MM.1S (cell line): ENCODE data around the gene NTRK2.
A peak's percentile ranks its signal among the peaks of the same experiment; 100 is the strongest.

Experiments
- DNase-seq: peaks from one replicate; pipeline ENCODE4 v3.0.0-alpha.2; 2015
- H2AFZ ChIP-seq: fragments of 300-600 bp; sonication (generic); 2 replicates; pipeline ENCODE4 v1.6.0; 2016; ENCODE audit warnings: antibody characterized with exemption, low read length
- H3F3A ChIP-seq: fragments of 300-600 bp; sonication (generic); 2 replicates; pipeline ENCODE4 v1.6.1; 2016; ENCODE audit warnings: mild to moderate bottlenecking, antibody characterized with exemption, low read length, moderate library complexity, mixed read lengths; ENCODE audit not compliant: insufficient read depth
- H3K27ac ChIP-seq: fragments of 300-600 bp; sonication (generic); 2 replicates; pipeline ENCODE4 v1.5.1; 2016; ENCODE audit warnings: mild to moderate bottlenecking, low read length
- H3K27me3 ChIP-seq: fragments of 300-600 bp; sonication (generic); replicated peaks from 2 replicates; pipeline ENCODE4 v1.6.0; 2016; ENCODE audit warnings: low read length; ENCODE audit not compliant: insufficient read depth
- H3K36me3 ChIP-seq: fragments of 300-600 bp; sonication (generic); replicated peaks from 2 replicates; pipeline ENCODE4 v1.6.1; 2016; ENCODE audit warnings: mild to moderate bottlenecking, low read length, mixed read lengths; ENCODE audit not compliant: insufficient read depth
- H3K4me1 ChIP-seq: fragments of 300-600 bp; sonication (generic); 2 replicates; pipeline ENCODE4 v1.6.1; 2016; ENCODE audit warnings: low read length, mixed read lengths
- H3K4me2 ChIP-seq: fragments of 300-600 bp; sonication (generic); 2 replicates; pipeline ENCODE4 v1.6.0; 2016; ENCODE audit warnings: low read depth, low read length
- H3K4me3 ChIP-seq: fragments of 300-600 bp; sonication (generic); 2 replicates; pipeline ENCODE4 v1.5.1; 2016; ENCODE audit warnings: low read length, mixed read lengths
- H3K79me2 ChIP-seq: fragments of 300-600 bp; sonication (generic); 2 replicates; pipeline ENCODE4 v1.6.1; 2016; ENCODE audit warnings: mixed run types, low read length, mixed read lengths
- H3K9ac ChIP-seq: fragments of 300-600 bp; sonication (generic); 2 replicates; pipeline ENCODE4 v1.6.1; 2016; ENCODE audit warnings: low read length, mixed read lengths
- H3K9me2 ChIP-seq: fragments of 300-600 bp; sonication (generic); replicated peaks from 2 replicates; pipeline ENCODE4 v1.6.1; 2016; ENCODE audit warnings: mild to moderate bottlenecking, low read length, mixed read lengths; ENCODE audit not compliant: insufficient read depth
- H3K9me3 ChIP-seq: fragments of 300-600 bp; sonication (generic); replicated peaks from 2 replicates; pipeline ENCODE4 v1.6.1; 2016; ENCODE audit warnings: mild to moderate bottlenecking, low read length, mixed read lengths; ENCODE audit not compliant: insufficient read depth
- H4K20me1 ChIP-seq: fragments of 300-600 bp; sonication (generic); 2 replicates; pipeline ENCODE4 v1.6.1; 2016; ENCODE audit warnings: mild to moderate bottlenecking, low read length, moderate library complexity, mixed read lengths; ENCODE audit not compliant: insufficient read depth
- CTCF ChIP-seq: fragments of 300-600 bp; sonication (generic); IDR thresholded peaks from 2 replicates; pipeline ENCODE4 v1.5.1; 2016; ENCODE audit warnings: antibody characterized with exemption, low read length, mixed read lengths
- EZH2 ChIP-seq: fragments of 300-600 bp; sonication (generic); optimal IDR thresholded peaks from 2 replicates; pipeline ENCODE3; 2017; ENCODE audit warnings: low read depth, mild to moderate bottlenecking, antibody characterized with exemption, low read length, mixed read lengths
- EZH2phosphoT487 ChIP-seq: fragments of 300-600 bp; sonication (generic); IDR thresholded peaks from 2 replicates; pipeline ENCODE4 v1.6.1; 2018; ENCODE audit warnings: antibody characterized with exemption, low read length

NTRK2 gene

GRCh38 chr9:84701801-84702200 is 32.3 kb downstream of the NTRK2 start:
- peak; percentile 37 for DNase-seq
- no peaks in the 10 kb centered on the region for H3K36me3 ChIP-seq
- no peak overlapping the region for H2AFZ ChIP-seq
- no peak overlapping the region for H3K27ac ChIP-seq
- peaks cover 17% of the 10 kb centered on the region for H3K4me1 ChIP-seq
- H3K4me2 ChIP-seq, result peak overlapping the region; percentile 11; the same call in 1 of the 2 replicates
- H3K79me2 ChIP-seq, result no peaks in the 10 kb centered on the region
- TF ChIP-seq CTCF (no peak), EZH2 (no peak), EZH2phosphoT487 (no peak)
- H3F3A ChIP-seq, result 0 out of 2 replicates have a peak, but pooled peaks cover 4% of the 10 kb centered on the region
- no peak overlapping the region for H3K4me3 ChIP-seq
- no peaks in the 10 kb centered on the region for H3K27me3 ChIP-seq
- no peaks in the 10 kb centered on the region for H4K20me1 ChIP-seq
- H3K9me3 ChIP-seq, result no peaks in the 10 kb centered on the region
- H3K9me2 ChIP-seq, result no peaks in the 10 kb centered on the region
- no peak overlapping the region for H3K9ac ChIP-seq

DNA sequence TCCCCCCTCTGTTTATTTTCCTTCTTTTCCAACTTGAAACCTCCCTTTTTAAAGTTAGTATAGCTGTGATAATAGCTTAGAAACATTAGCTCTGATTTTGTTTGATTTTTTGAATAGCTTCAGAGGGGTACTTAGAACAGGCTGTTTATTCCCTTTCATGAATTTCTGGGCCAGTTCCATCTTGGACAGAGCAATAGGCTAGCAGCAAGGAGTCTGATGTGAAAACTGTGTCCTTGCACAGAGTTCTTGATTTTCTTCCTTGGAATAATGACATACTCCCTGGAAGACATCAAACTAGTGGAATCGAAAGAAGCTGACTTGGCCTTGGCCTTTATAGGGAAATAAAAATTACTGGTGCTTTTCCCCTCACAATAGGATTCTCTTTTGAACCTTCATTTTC is 32.9 kb downstream of the NTRK2 start:
- Histone ChIP-seq H3K79me2 (no peaks in the 10 kb centered on the region), H3K9me2 (no peaks in the 10 kb centered on the region), H3K4me2 (peak overlapping the region; percentile 11; the same call in 1 of the 2 replicates), H3K27me3 (no peaks in the 10 kb centered on the region), H3K4me3 (no peak overlapping the region), H3F3A (0 out of 2 replicates have a peak, but pooled peaks cover 4% of the 10 kb centered on the region), H3K9me3 (no peaks in the 10 kb centered on the region), H3K36me3 (no peaks in the 10 kb centered on the region), H4K20me1 (no peaks in the 10 kb centered on the region), H2AFZ (no peak overlapping the region), H3K9ac (no peak overlapping the region), H3K4me1 (peaks cover 17% of the 10 kb centered on the region), H3K27ac (no peak overlapping the region)
- TF ChIP-seq EZH2phosphoT487 (no peak), CTCF (no peak), EZH2 (no peak)
- no peak for DNase-seq

- H3K79me2 ChIP-seq, result no peaks in the 10 kb centered on the region
- H3K9me2 ChIP-seq, result no peaks in the 10 kb centered on the region
- no peak overlapping the region for H3K4me3 ChIP-seq
- no peaks in the 10 kb centered on the region for H3K36me3 ChIP-seq
- no peak overlapping the region for H2AFZ ChIP-seq
- H3K9me3 ChIP-seq, result no peaks in the 10 kb centered on the region
- H3K4me1 ChIP-seq, result peaks cover 22% of the 10 kb centered on the region
- no peak overlapping the region for H3K27ac ChIP-seq
- H4K20me1 ChIP-seq, result no peaks in the 10 kb centered on the region
- TF ChIP-seq CTCF (no peak), EZH2 (no peak)
- H3F3A ChIP-seq, result peaks cover 7% of the 10 kb centered on the region; the same call in 1 of the 2 replicates
- H3K9ac ChIP-seq, result no peak overlapping the region
- no peak for DNase-seq
- H3K4me2 ChIP-seq, result no peak overlapping the region
- no peaks in the 10 kb centered on the region for H3K27me3 ChIP-seq
Observed at GRCh38 chr9:84703793-84704192, 34.3 kb downstream of the NTRK2 start.
